SK-N-SH treated with all-trans-retinoic acid at 6 μM for 48 hours (cell line): Measurements from ENCODE around the gene COL19A1.

Experiments
- PATZ1 ChIP-seq: fragments of 250-450 bp; sonication (Bioruptor Pico); IDR thresholded peaks from 2 replicates; pipeline ENCODE4 v1.8.0; 2020; ENCODE audit warnings: mild to moderate bottlenecking, moderate library complexity, borderline replicate concordance
- RARB ChIP-seq: fragments of 250-450 bp; sonication (Bioruptor Pico); IDR thresholded peaks from 2 replicates; pipeline ENCODE4 v1.8.0; 2021; ENCODE audit warnings: mild to moderate bottlenecking, moderate library complexity
- TSHZ2 ChIP-seq: fragments of 250-450 bp; sonication (Bioruptor Pico); IDR thresholded peaks from 2 replicates; pipeline ENCODE4 v1.5.0; 2020; ENCODE audit warnings: mild to moderate bottlenecking, moderate library complexity

GRCh38 chr6:70113171-70113570, 246.8 kb downstream of the COL19A1 start:
- TF ChIP-seq RARB (CRISPR knock-in tag) (no peak), PATZ1 (CRISPR knock-in tag) (no peak), TSHZ2 (CRISPR knock-in tag) (no peak)
